HEK293 (cell line): ENCODE results near the gene HSD3B1.

Source experiments
- CTCF ChIP-seq: fragments of 450-650 bp; formaldehyde crosslinking; IDR thresholded peaks from 2 replicates; pipeline ENCODE4 v1.5.1; 2016; ENCODE audit warnings: missing biosample characterization, missing genetic modification characterization
- GLI4 ChIP-seq: fragments of 450-650 bp; formaldehyde crosslinking; IDR thresholded peaks from 2 replicates; pipeline ENCODE4 v1.5.1; 2016; ENCODE audit warnings: missing biosample characterization, missing genetic modification characterization
- PBX3 ChIP-seq: sonication (generic); formaldehyde crosslinking; IDR thresholded peaks from 2 replicates; pipeline ENCODE4 v1.8.1; 2022; ENCODE audit warnings: mild to moderate bottlenecking, moderate library complexity, missing genetic modification reagents
- SETDB1 ChIP-seq: IDR thresholded peaks from one replicate; pipeline ENCODE4 v1.6.1; 2017; ENCODE audit warnings: mild to moderate bottlenecking, low read length, moderate library complexity, mixed read lengths; ENCODE audit not compliant: insufficient read length
- ZBTB17 ChIP-seq: fragments of 450-650 bp; formaldehyde crosslinking; IDR thresholded peaks from 2 replicates; pipeline ENCODE4 v1.5.1; 2016; ENCODE audit warnings: missing biosample characterization, missing genetic modification characterization
- ZNF239 ChIP-seq: fragments of 450-650 bp; formaldehyde crosslinking; IDR thresholded peaks from 2 replicates; pipeline ENCODE4 v1.5.1; 2016; ENCODE audit warnings: missing biosample characterization, missing genetic modification characterization
- TF ChIP-seq, protein P1 (sequence below): fragments of 450-650 bp; formaldehyde crosslinking; IDR thresholded peaks from 2 replicates; pipeline ENCODE4 v1.5.1; 2016; ENCODE audit warnings: missing biosample characterization, missing genetic modification characterization

DNA sequence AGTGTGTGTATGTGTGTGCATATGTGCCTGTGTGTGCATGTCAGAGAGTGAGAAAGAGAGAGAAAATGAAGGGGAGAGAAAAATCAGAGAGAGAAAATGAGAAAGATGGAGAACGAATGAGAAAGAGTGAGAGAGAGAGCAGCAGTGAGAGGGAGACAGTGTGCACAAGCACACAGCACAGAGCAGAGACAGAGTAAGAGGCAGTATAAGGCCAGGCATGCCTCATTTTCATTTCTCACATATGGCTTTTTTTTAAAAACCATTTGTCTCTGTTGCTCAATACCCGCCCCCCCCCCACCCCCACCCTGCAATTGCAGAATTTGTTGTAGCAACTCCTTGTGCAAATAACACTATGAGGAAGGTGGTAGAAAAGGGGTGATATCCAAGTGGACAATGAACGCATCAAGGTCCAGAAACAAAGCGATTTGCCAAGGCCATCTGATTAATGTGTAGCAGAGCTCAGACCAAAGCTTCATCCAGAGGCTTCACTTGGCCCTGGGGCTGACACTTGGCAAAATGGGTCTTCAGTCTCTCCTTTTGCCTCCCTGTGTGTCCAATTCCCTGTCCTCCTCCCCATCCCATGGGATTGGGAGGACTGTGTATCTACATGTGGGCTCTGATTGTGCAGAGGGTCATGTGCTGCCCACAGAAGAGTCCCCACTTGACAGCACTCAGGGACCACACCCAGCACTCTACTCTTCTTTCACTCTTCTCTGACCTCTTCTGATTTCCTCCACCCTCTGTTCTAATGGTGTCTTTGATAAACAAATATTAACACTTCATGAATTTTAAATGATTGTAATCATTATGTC lies 38.9 kb upstream of the HSD3B1 start:
- TF ChIP-seq ZNF239 (tag by site-specific recombination) (no peak), PBX3 (CRISPR knock-in tag) (no peak), CTCF (tag by site-specific recombination) (no peak), ZBTB17 (tag by site-specific recombination) (no peak), SETDB1 (no peak), GLI4 (tag by site-specific recombination) (no peak)
- TF ChIP-seq, protein P1, sequence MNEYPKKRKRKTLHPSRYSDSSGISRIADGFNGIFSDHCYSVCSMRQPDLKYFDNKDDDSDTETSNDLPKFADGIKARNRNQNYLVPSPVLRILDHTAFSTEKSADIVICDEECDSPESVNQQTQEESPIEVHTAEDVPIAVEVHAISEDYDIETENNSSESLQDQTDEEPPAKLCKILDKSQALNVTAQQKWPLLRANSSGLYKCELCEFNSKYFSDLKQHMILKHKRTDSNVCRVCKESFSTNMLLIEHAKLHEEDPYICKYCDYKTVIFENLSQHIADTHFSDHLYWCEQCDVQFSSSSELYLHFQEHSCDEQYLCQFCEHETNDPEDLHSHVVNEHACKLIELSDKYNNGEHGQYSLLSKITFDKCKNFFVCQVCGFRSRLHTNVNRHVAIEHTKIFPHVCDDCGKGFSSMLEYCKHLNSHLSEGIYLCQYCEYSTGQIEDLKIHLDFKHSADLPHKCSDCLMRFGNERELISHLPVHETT (tag by site-specific recombination): no peak
